Measurements from ENCODE around the gene FAM78A. TPM values are rescaled to one million over a fixed set of nuclear protein-coding genes. Genes with fewer than 3 reads are reported as not detected.

FAM78A gene
- total and polyA plus RNA-seq, 2 of the 8 experiments (the other 6 are each of a cell fraction or from before 2014, with no cell fraction given) = 3.1 TPM

- Histone ChIP-seq H2AK5ac (ENCODE audit: low read depth, low read length) (no peak overlapping the region), H3K27me3 (replicated peaks in 1 of 4; ENCODE audit: control insufficient read depth in 3 of 4, extremely low read depth in 1 of 4, insufficient read depth in 3 of 4, low read length in 3 of 4) (no peaks in the 10 kb centered on the region), H3K79me2 (ENCODE audit: control insufficient read depth in 1 of 2, insufficient read depth in 2 of 2, low read length in 2 of 2) (no peaks in the 10 kb centered on the region), H3K79me1 (ENCODE audit: low read depth, low read length) (no peaks in the 10 kb centered on the region), H2BK5ac (ENCODE audit: low read depth, low read length) (no peak overlapping the region), H3K56ac (replicated peaks; ENCODE audit: insufficient read length, low read depth, low read length) (no peak overlapping the region), H4K91ac (replicated peaks; ENCODE audit: insufficient read length, low read length) (no peak overlapping the region), H3K4ac (replicated peaks; ENCODE audit: insufficient read length, low read depth, low read length) (no peak overlapping the region), H2BK15ac (ENCODE audit: low read length) (no peak overlapping the region), H3K4me3 (ENCODE audit: extremely low read depth in 1 of 4, insufficient read depth in 2 of 4, low read depth in 3 of 4, low read length in 4 of 4) (no peak overlapping the region), H2BK120ac (replicated peaks; ENCODE audit: low read depth, low read length) (no peak overlapping the region), H3K23me2 (ENCODE audit: low read depth, low read length) (no peaks in the 10 kb centered on the region), H3K14ac (ENCODE audit: insufficient read length) (no peak overlapping the region), H4K20me1 (replicated peaks in 1 of 2; ENCODE audit: control insufficient read depth in 1 of 2, insufficient read depth in 2 of 2, low read length in 2 of 2) (no peaks in the 10 kb centered on the region), H2BK12ac (ENCODE audit: low read depth, low read length) (no peak overlapping the region), H3K9ac (replicated peaks in 1 of 4; ENCODE audit: extremely low read depth in 1 of 4, low read depth in 3 of 4, low read length in 3 of 4) (no peak overlapping the region), H2AFZ (ENCODE audit: low read length) (no peak overlapping the region), H3K4me2 (ENCODE audit: insufficient read depth in 1 of 2, low read depth in 2 of 2, low read length in 2 of 2) (no peak overlapping the region), H3K9me3 (ENCODE audit: insufficient read depth in 2 of 2, low read depth in 1 of 2, low read length in 1 of 2) (no peaks in the 10 kb centered on the region), H4K5ac (ENCODE audit: insufficient read length, low read depth, low read length) (no peak overlapping the region), H2BK20ac (ENCODE audit: low read length) (no peak overlapping the region), H3K36me3 (ENCODE audit: control insufficient read depth in 2 of 4, insufficient read depth in 4 of 4, low read length in 3 of 4) (no peaks in the 10 kb centered on the region), H3K18ac (ENCODE audit: extremely low read depth, low read length) (no peak overlapping the region; the same call in 1 of the 2 replicates), H3K27ac (ENCODE audit: low read depth, low read length) (no peak overlapping the region), H3K23ac (ENCODE audit: insufficient read length) (no peak overlapping the region), H3K4me1 (replicated peaks in 1 of 4; ENCODE audit: control insufficient read depth in 3 of 4, insufficient read depth in 4 of 4, low read length in 3 of 4) (no peaks in the 10 kb centered on the region), H4K8ac (ENCODE audit: extremely low read depth, insufficient read depth, low read length) (no peak overlapping the region)
- no peak for FAIRE-seq
- CTCF ChIA-PET (ENCODE audit: partially characterized antibody) = interaction anchor here (0.5 to 3.0 kb wide), 8 partner anchors 9 to 803 kb away, joined by 3 to 9 read pairs (median 3); partner anchors contain the start of gene PLPP7
- no peak for DNase-seq (ENCODE audit: low read depth in 1 of 2, low spot score in 2 of 2)
- POLR2A ChIA-PET (ENCODE audit: partially characterized antibody) = interaction anchor here (2.0 kb wide), 1 partner anchor 9 kb away, joined by 7 read pairs; no protein-coding TSS in a partner anchor
- WGBS, 2 experiments (ENCODE audit: extremely low coverage in 1 of 2, insufficient coverage in 1 of 2, insufficient read length in 1 of 2, insufficient replicate concordance in 2 of 2, low coverage in 1 of 2, low lambda C conversion rate in 2 of 2, missing lambda C conversion rate in 1 of 2) = 87% methylated on average over 8 of the region's 8 CpGs; no CpG with 5 or more reads in 1 of the 2 experiments
- TF ChIP-seq TEAD4 (IDR thresholded peaks at IDR 0.05; ENCODE audit: low read depth, low read length) (no peak), SP4 (IDR thresholded peaks at IDR 0.05; ENCODE audit: low read length) (no peak), CTCF (IDR thresholded peaks at IDR 0.05; ENCODE audit: control extremely low read depth in 1 of 3, insufficient read depth in 1 of 3, low read depth in 1 of 3, low read length in 3 of 3) (no peak), CEBPB (IDR thresholded peaks at IDR 0.05; ENCODE audit: low read depth, low read length) (no peak), ATF2 (IDR thresholded peaks at IDR 0.05; ENCODE audit: low read length) (no peak), POLR2AphosphoS5 (IDR thresholded peaks at IDR 0.05; ENCODE audit: low read depth, low read length) (no peak), HDAC6 (IDR thresholded peaks at IDR 0.05; ENCODE audit: low read depth, low read length) (no peak), CREB1 (IDR thresholded peaks at IDR 0.05) (no peak), ATF3 (IDR thresholded peaks at IDR 0.05; ENCODE audit: insufficient read depth, low read depth, low read length) (no peak), CHD2 (IDR thresholded peaks at IDR 0.05; ENCODE audit: low read length) (no peak), BCL11A (IDR thresholded peaks at IDR 0.05; ENCODE audit: low read depth in 2 of 2, low read length in 2 of 2) (no peak)
These were observed 47.3 kb upstream of the FAM78A start for GRCh38 chr9:131323629-131324028.

Measured in H1 (cell line).